Peyer's patch (tissue), 4 donors: Measurements from ENCODE around the gene LRRC26.
"Not testable (repeated sequence)": the region's sequence is repeated elsewhere in the genome, so short reads cannot be mapped to it uniquely, and the experiment has no call there.

ENCODE experiments used
- CTCF ChIP-seq, 6 experiments: fragments of 450-650 bp in 4 of 6; fragments of 200-600 bp in 2 of 6; sonication (generic) in 1 of 6; IDR thresholded peaks; one replicate each; pipeline ENCODE4 v1.5.1; 2017 to 2019; ENCODE audit warnings: antibody characterized with exemption in 6 of 6, mild to moderate bottlenecking in 3 of 6, moderate library complexity in 1 of 6
- POLR2A ChIP-seq, 2 donors: fragments of 450-650 bp; IDR thresholded peaks; one replicate each; pipeline ENCODE4 v1.5.1; 2017; ENCODE audit warnings: antibody characterized with exemption in 2 of 2, mild to moderate bottlenecking in 2 of 2, moderate library complexity in 2 of 2

DNA sequence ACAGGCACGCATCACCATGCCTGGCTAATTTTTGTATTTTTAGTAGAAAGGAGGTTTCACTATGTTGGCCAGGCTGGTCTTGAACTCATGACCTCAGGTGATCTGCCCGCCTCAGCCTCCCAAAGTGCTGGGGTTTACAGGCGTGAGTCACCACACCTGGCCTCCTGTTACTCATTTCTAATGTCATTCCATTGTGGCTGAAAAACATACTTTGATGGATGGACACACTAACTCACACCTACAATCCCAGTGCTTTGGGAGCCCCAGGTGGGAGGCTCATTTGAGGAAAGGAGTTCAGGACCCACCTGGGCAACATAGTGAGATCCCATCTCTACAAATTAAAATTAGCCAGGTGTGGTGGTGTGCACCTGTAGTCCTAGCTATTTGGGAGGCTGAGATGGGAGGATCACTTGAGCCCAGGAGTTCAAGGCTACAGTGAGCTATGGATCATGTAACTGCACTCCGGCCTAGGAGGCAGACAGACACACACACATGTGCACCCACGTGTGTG is 45.8 kb downstream of the LRRC26 start:
- TF ChIP-seq CTCF, POLR2A (IDR thresholded peaks at IDR 0.05): not testable (repeated sequence)
